Ecto neural progenitor cell (in vitro differentiated cells): ENCODE data around the gene C11orf21.
"Not testable (repeated sequence)": the region's sequence is repeated elsewhere in the genome, so short reads cannot be mapped to it uniquely, and the experiment has no call there.

ENCODE experiments used
- DNase-seq: peaks from one replicate; pipeline ENCODE4 v3.0.0-alpha.2; 2018; ENCODE audit warnings: low spot score

C11orf21 gene

DNA sequence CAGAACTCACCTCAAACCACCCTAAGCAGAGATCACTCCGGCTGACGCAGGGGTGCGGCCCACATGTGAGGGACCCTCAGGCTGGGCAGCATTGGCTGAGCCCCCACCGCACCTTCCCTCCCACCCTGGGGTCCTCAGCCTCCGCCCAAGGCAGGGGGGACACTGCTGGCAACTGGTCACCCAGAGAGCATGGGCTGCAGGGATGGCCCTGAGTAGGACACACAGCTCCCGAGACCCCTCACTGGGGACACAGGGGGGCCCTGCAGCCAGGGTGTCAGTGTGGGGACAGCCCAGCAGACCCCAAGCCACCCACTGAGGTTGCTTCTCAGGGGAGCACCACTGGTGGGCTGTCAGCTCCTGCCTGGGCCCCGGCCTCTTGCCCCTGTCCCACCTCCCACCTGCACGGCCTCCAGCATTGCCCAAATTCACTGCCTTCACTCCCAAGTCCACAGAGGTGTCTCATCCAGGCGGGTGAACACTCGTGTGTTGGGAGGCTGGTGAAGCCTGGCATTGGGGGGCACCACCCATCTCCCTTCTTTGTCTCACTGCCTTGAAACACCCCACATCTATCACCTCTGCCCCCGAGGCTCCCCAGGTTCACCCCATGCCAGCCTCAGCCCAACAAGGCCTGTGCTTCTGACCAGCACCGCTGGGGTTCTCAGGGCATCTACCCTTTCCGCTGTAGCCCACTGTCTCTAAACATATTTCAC lies 4.7 kb downstream of the C11orf21 start:
- DNase-seq = no peak

DNA sequence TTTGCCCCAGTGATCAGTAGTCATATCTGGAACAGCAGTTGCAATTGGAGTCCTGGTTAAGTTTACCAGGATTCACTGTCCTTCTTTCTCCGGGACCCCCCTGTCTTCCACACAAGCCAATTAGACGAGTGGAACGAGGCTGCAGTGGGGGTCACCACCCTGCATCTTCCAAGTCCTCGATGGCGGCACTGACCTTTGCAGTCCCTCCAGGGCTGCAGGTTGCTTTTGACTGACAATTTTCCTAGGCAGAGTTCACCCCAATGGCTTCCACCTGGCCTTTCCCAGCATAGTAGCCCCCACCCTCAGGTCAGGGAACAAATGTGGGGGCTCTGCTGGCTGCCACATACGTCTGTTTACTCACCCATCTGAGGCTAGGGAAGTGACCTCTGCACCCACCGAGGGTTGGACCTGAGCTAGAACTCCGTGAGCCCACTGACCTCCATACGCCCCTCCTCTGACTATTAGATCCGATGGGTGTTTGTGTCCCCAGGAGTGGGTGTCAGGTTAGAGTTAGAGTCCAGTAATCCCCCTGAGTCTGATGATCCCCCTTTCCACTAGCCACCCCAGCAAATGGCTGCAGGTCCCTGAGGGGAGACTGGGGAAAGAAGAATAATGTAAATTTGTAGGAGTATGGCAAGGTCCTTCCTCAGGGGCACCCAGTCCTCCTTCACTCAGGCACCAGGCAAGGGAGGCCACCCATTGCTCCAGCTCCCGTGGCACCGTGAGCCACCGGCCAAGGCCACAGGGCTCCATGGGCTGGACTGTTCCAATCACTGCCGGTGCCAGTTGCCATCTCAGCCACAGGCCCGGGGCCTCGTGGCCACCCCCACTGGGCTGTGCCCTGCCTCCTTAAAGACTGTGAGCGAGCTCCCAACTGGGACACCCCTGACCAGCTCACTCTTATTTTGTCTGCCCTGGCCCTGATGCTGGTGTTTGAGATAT lies 5.5 kb downstream of the C11orf21 start:
- DNase-seq = no peak

DNA sequence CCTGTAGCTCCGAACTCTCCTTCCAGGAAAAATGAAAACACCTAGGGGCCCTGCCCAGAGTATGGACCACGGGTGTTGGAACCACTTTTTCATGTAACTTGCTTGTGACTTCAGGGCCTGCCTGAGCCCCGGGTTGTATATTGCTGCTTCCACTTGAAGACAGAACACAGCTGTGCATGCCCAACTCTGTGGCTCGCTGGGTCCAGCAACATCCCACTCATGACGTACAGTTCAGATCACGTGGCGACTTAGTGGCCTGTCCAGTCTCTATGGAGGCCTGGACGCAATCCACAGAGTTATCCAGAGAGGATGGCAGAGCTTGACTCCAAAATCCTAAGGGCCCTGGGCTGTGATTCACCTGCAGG lies 6.8 kb downstream of the C11orf21 start:
- no peak for DNase-seq

DNA sequence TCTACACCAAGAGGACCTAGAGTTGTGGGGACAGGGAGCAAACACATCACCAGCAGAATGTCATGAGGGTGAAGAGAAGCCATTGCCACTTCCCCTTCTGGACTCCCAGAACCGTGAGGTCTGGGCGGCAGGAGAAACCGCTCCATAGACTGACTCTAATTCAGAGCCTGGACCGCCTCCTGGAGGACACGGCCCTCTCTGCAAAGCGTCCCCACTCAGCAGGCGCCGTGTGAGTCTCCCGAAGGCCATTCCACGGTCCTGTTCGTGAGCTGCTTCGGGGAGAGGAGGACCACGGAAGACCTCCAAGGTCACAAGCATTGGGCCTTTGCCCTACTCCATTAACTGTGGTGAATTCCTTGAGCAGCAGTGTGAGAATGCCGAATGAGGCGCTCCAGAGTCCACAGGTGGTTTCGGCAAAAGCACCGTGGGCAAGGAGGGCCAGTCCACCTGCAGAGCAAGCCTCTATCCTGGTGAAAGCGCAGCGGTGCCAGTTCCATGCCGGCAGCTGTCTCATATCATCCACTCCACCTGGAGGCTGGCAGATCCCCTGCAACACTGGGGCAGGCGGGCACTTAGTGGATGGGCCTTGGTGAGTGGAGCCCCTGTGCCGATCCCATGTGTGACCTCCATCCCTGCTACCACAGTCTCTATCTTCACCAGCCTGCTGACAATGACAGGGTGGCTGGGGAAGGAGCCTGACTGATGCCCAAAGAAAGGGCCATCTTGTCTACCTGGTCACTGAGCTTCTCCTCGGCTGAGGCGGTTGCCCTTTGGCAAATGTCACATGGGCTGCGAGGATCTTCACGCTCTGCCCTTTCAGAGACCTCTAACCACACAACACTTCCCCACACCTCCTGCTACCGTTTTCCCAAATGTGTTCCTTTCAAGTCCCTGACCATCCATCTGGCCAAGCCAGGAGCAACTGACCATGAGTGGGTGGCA lies 7.5 kb downstream of the C11orf21 start:
- peak; percentile 43 for DNase-seq

DNA sequence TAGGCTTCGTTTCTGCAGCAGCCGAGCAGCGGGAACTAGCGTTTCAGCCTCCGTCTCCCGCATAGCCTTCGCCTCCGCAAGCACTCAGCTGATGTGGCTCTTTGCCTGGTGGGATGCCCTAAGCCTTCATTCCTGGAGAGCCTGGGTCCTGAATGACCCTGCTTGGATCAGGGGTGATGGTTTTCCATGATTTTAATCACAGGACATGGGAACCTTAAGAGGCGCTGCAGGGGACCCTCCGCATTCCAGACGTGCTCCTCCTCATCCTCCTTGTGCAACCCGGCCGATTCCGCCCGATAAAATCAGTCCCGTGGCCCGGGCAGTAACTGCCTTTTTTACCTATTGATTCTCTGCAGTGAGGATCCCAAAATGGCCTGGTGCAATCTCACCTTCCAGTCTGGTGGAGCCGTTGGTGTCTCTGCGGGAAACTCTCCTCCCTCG lies 8.2 kb downstream of the C11orf21 start:
- no peak for DNase-seq

DNA sequence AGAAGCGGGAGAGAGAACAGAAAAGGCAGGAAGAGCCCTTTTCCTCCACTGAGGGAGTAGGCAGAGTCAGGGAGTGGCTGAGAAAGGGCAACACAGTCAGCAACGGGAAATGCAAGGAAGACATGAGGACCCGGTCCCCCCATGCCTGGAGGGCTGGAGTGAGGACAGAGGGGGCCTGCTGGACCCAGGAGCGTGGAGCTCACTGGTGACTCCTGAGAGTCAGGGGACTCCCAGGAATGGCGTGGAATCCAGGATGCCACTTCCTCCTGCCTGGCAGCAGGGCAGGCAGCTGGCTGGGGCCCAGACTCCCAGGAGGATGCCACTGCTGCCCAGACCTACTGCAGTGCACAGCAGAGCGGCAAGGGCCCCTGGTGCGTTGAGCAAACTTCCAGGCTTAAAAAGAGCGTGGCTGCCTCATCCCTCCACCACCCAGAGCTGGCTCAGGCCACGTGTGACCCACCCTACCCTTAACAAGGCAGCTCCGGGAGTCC lies 11.3 kb downstream of the C11orf21 start:
- DNase-seq = no peak

DNA sequence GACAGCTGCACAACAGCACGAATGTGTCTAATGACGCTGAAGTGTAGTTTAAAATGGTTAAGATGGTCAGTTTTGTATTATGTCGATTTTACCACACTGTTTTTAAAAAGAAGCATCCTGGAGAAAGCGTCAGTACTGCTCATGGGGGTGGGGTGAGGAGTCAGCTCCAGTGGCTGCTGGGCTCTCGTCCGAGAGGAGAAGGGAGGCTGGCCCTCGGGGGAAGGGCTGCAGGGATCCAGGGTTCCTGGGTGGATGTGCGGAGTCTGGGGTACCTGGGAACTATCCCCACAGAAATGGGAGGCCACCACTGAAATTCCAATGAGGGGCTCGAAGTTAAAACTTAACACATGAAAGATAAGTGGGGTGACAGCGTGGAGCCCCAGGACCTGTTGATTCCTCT lies 11.9 kb downstream of the C11orf21 start:
- peak; percentile 31 for DNase-seq

DNA sequence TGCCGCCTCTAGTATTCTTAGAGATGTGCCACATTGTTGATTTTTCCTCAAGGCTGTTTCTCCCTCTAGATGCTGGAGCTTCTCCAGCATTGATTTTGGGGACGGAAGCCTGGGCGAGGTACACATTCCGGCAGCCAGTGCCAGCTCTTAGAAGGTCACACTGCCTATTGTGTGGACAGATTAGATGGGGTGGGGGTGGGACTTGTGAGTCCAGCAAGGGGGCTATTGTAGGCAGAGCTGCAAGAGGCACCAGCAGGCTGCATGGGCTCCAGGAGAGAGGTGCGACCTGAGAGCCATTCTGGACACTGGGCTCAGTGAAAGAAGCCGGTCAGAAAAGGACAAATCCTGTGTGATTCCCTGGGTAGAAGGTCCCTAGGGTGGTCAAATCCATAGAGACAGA lies 12.4 kb downstream of the C11orf21 start:
- DNase-seq = peak; percentile 31

DNA sequence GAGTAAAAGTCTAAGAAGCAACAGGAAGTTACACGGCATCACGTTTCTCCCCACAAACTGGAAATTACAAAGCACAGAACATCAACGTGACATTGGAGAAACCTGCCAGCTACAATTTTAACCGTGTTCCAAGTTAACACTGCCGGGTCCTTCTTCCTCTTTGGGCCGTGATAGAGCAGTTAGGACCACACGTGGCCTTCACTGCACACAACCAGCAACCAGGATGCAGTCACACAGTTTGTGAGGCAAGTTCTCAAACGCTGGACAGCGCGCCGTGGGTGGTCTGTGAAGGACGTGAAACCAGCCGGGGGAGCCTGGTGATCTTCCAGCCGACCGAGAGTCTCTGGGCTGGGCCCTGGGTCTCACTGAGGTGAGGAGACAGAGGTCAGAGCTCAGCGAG lies 14.6 kb downstream of the C11orf21 start:
- peak; percentile 41 for DNase-seq

DNA sequence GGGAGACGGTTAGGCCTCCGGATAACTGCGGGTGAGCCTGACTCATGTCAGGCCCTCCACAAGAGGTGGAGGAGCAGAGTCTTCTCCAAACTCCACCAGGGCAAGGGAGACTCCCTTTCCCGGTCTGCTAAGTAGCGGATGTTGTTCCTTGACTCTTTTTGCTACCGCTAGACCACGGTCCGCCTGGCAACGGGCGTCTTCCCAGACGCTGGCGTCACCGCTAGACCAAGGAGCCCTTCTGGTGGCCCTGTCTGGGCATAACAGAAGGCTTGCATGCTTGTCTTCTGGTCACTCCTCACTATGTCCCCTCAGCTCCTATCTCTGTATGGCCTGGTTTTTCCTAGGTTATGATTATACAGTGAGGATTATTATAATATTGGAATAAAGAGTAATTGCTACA lies 15.4 kb downstream of the C11orf21 start:
- DNase-seq = not testable (repeated sequence)

DNA sequence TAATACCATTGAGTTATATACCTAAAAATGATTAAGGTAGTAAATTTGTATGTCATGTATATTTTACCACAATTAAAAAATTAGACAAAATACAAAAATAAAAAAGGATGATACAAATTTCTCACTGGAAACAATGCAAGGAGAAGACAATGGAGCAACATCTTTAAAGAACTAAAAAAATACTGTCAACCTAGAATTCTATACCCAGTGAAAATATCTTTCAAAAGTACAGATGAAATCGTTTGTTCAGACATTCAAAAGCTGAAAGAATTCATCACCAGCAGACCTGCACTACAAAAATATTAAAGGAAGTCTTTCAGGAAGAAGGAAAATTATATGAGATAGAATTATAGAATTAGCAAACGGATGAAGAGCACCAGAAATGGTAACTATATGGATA lies 21.5 kb downstream of the C11orf21 start:
- DNase-seq = no peak

DNA sequence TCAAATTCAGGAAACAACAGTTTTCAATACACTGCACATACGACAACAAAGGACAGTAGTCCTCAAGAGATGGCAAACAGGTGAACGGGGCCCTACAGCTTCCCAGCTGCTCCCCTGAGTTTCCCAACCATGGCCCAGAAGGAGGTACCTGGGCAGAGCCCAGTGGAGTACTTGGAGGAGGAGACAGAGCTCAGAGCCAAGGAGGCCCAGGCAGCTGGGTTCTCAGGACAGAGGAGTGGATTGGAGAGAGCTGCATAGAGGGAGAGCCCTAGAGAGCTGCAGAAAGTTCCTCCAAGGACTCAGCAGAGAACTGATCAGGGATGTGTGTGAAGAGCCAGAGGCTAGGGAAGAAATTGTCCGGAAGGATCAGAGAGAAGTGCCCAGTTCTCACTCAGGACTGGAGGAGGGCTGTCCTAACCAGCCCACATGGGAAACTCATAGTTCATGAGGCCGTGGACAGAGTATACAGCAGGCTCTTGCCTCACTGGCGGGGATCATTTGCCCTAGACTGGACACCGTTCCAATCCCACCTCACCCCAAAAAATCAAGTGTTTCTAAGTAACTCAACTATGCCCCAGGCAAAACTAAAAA lies 23.7 kb downstream of the C11orf21 start:
- DNase-seq = peak; percentile 26

DNA sequence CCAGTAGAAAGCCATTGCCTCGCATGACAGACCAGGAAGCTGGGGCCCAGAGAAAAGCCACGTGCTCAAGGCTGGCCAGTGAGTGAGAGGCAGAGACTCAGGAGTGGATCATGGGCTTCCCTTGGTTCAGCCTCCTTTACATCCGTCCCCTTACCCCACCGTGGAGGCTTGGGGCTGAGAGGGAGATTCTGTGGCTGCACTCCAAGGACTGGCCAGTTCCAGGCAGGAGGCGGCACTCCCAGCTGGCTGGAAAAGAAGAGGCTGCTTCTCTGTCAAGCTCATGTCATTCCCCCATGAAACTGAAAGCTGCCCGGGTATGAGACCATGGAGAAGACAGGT lies 24.7 kb downstream of the C11orf21 start:
- DNase-seq = no peak

DNA sequence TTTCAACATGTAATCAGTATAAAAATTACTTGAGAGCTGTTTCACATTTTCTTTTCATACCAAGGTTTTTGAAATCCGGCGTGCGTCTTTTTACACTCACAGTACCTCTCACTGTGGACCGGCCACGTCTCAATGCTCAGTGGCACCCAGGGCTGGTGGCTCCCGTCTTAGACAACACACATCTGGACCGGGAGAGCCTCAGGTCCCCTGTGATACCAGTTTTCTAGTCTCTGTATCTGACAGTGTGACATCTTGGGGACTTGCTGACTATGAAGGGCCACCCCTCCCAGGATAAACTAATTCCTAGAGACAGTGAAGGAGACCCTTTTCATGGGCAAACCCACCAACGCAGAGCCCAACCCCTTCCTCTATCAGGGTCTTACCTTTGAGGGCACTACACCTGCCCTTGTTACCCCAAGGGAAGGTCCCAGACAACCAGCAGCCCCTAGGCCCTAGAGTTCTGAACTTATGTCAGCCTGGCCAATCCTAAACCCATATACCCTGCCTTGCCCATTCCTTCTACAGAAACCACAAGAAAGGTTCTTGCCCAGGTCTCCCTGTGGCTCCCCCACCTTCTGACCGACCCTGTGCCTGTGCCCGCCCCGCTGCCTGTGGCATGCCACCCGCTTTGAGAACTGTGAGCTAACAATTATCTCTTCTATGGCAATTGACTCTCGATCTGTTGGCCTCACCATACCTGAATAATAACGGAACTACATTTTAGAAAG lies 25.3 kb downstream of the C11orf21 start:
- peak; percentile 24 for DNase-seq

DNA sequence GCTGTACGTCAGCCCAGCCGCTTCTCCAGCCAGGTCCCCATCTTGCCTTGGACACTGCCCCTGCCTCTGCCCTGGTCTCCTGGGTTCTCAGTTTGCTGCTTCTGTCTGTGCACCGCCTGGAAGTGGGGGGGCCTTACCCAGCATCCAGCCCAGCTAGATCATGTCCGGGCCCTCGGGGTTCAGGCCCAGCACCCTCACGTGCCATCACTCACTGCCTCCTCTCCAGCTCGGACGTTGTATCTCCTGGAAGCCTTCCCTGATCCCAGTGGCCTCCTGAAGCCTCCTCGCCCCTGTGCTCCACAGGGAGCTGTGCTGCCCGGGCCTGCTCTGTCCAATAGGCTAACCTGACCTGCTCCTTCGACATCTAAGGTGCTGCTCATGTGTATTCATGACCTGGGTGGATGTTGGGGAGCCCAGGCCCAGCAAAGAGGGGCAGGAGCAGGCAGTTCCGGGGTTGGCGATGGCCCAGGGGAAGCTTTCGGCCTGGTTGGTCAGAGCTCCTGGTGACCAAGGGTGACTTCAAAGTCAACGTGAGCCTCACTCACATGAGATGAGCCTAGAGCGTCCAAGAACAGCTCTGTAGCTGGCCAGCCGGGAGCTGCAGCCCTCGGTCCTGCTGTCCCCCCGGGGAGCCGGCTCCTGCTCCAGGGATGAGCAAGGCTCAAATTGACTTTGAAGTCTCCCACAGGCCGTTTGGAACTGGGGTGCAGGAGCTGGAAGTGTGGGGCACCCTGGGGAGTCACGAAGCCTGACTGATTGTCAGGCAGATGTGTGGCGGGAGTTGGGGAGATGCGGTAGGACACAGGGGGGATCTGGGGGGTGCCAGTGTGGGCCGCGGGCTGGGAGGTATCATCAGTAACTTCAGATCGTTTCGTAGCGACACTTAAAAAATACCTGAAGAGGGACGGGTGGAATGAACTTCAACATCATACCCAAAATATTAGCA lies 26.1 kb downstream of the C11orf21 start:
- DNase-seq = peak; percentile 38

DNA sequence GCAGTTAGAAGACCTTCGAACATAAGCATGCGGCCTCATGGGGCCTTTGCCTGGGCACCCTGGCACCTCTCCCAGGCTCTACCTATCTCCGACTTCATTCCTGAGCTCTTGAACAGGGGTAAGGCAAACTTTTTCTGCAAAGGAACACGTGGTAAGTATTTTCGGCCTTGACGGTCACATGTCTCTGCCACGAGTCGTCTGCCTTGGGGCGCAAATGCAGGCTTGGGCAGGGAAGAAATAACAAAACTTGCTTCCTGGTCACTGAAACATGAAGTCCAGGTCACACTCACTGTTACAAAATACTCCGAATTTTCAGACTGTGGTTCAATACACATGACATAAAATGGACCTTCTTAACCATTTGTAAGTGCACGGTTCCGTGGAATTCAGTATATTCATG lies 27.9 kb downstream of the C11orf21 start:
- DNase-seq = no peak

DNA sequence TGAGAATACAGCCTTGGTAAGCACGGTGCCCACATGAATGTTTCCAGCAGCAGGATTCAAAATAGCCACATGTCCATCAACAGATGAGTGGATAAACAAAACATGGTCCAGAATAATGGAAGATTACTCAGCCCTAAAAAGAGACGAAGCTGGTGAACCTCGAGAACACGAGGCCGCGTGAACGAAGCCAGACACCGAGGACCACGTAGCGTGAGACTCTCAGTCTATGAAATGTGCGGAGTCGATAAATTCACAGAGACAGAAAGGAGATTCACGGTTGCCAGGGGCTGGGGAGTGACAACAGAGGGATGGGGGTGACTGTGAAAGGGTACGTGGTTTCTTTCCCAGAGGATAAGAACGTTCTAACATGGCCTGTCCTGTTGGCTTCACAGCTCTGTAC lies 28.4 kb downstream of the C11orf21 start:
- peak; percentile 25 for DNase-seq

DNA sequence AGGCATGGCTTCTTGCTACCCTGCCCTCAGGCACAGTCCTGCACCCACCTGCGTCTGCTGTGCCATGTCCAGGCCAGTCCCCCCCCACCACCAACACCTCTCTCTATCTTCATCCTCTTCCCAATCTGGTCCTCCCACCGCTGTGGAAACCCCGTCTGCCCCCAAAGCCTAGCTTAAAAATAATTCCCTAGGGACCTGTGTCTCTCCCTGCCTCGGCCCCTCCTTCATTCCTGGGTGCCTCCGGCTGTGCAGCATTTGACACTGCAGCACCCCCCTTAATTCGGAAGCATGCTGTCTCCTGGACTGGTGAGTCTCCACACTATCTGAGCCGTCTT lies 28.8 kb downstream of the C11orf21 start:
- DNase-seq = peak; percentile 26

DNA sequence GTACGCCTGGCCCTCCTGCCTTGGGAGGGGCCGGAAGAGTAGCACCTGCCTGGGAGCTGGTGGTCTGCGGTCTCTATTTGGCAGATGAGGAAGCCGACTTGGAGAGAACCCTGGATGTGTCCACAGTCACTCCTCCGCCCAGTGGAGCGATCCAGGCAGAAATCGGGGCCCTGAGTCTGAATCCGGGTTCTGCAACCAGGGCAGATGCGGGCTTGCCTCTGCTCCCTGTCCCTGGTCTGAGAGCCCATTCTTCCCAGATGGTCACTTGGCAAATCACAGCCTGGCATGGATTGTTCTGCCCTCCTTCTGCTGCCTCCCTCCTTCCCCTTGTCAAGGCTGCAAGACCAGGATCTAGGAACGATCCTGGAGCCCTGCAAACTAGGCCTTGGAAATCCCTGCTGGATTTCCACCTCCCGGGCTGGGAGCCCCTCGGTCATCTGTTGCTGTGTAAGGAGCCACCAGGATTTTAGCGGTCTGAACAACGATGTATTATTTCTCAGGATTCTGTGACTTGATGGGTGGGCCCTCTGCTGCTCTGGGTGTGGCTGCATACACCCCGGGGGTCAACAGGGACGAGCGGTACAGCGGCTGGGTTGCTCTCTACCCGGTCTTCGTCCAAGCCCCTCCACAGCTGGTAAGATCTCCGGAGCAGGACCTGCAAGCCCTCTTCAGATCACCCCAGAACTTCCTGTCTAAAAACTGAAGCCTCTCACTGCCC lies 29.3 kb downstream of the C11orf21 start:
- DNase-seq = peak; percentile 39
